CD4-positive, alpha-beta T cell treated with Interleukin-4 for 4 hours (primary cell): ENCODE data around the gene SH3TC2.
"Not testable (repeated sequence)": the region's sequence is repeated elsewhere in the genome, so short reads cannot be mapped to it uniquely, and the experiment has no call there.

Source experiments
- DNase-seq: peaks from one replicate; pipeline ENCODE4 v3.0.0-alpha.2; 2020

The SH3TC2 gene

GRCh38 chr5:149063017-149063687 is at the start of gene SH3TC2:
SH3TC2 (minus strand) TSS chr5:149063062; CDS start chr5:149063022, 40 bp downstream.
- DNase-seq, result no peak

- DNase-seq, result no peak
Observed at GRCh38 chr5:149110406-149110805, 47.5 kb upstream of the SH3TC2 start.

- DNase-seq, result no peak
Observed at GRCh38 chr5:149108651-149109280, 45.9 kb upstream of the SH3TC2 start.

- no peak for DNase-seq
Observed at GRCh38 chr5:149100331-149100730, 37.5 kb upstream of the SH3TC2 start.

- no peak for DNase-seq
Observed at GRCh38 chr5:149099920-149100319, 37.1 kb upstream of the SH3TC2 start.

GRCh38 chr5:149094996-149095395 is 32.1 kb upstream of the SH3TC2 start:
- no peak for DNase-seq

- DNase-seq, result no peak
Observed at GRCh38 chr5:149093625-149094024, 30.8 kb upstream of the SH3TC2 start.

GRCh38 chr5:149089796-149090195 is 26.9 kb upstream of the SH3TC2 start:
- no peak for DNase-seq

- no peak for DNase-seq
Observed at GRCh38 chr5:149088686-149089085, 25.8 kb upstream of the SH3TC2 start.

- DNase-seq, result no peak
Observed at GRCh38 chr5:149083846-149084245, 21.0 kb upstream of the SH3TC2 start.

GRCh38 chr5:149082271-149082670 is 19.4 kb upstream of the SH3TC2 start:
- DNase-seq, result no peak

- no peak for DNase-seq
Observed at GRCh38 chr5:149080294-149080693, 17.4 kb upstream of the SH3TC2 start.

GRCh38 chr5:149079883-149080282 is 17.0 kb upstream of the SH3TC2 start:
- peak; percentile 41 for DNase-seq

GRCh38 chr5:149074071-149074470 is 11.2 kb upstream of the SH3TC2 start:
- DNase-seq, result not testable (repeated sequence)

- no peak for DNase-seq
Observed at GRCh38 chr5:149073213-149073612, 10.4 kb upstream of the SH3TC2 start.

GRCh38 chr5:149072791-149073190 is 9.9 kb upstream of the SH3TC2 start:
- no peak for DNase-seq

- DNase-seq, result no peak
Observed at GRCh38 chr5:149072376-149072775, 9.5 kb upstream of the SH3TC2 start.

- no peak for DNase-seq
Observed at GRCh38 chr5:149071756-149072155, 8.9 kb upstream of the SH3TC2 start.

- no peak for DNase-seq
Observed at GRCh38 chr5:149071216-149071615, 8.4 kb upstream of the SH3TC2 start.

GRCh38 chr5:149069711-149070110 is 6.8 kb upstream of the SH3TC2 start:
- no peak for DNase-seq

- DNase-seq, result no peak
Observed at GRCh38 chr5:149063896-149064478, 1.1 kb upstream of the SH3TC2 start.

GRCh38 chr5:149062371-149063016 is 368 bp downstream of the SH3TC2 start:
- DNase-seq, result no peak

GRCh38 chr5:149061341-149061740 is 1.5 kb downstream of the SH3TC2 start:
- no peak for DNase-seq

- no peak for DNase-seq
Observed at GRCh38 chr5:149060325-149060724, 2.5 kb downstream of the SH3TC2 start.
